ENCODE data around the gene FOXI1.

FOXI1 gene

DNA sequence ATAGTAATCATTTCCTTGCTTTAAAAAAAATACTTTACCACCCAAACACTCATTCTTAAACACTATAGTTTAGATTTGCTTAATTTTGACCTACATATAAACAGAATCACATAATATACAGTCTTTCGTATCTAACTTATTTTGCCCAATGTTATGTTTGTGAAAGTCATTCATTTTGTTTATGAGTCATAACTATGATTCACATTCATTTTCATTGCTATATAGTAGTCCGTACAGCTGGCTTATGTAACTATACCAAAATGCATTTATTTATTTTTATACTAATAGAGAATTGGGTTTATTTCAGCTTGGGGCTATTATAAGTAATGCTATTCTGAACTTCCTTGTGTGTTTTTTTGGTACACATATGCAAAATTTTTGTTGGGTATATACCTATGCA is 33.9 kb upstream of the FOXI1 start:
- H3K4me1 ChIP-seq (ENCODE audit: low read depth, poor library complexity, severe bottlenecking) = no peaks in the 10 kb centered on the region
- no peak overlapping the region for H3K4me3 ChIP-seq (IDR thresholded peaks at IDR 0.05; ENCODE audit: insufficient read depth, low read depth, low read length)
- no peak overlapping the region for H3K4me2 ChIP-seq
- TF ChIP-seq, protein P1, sequence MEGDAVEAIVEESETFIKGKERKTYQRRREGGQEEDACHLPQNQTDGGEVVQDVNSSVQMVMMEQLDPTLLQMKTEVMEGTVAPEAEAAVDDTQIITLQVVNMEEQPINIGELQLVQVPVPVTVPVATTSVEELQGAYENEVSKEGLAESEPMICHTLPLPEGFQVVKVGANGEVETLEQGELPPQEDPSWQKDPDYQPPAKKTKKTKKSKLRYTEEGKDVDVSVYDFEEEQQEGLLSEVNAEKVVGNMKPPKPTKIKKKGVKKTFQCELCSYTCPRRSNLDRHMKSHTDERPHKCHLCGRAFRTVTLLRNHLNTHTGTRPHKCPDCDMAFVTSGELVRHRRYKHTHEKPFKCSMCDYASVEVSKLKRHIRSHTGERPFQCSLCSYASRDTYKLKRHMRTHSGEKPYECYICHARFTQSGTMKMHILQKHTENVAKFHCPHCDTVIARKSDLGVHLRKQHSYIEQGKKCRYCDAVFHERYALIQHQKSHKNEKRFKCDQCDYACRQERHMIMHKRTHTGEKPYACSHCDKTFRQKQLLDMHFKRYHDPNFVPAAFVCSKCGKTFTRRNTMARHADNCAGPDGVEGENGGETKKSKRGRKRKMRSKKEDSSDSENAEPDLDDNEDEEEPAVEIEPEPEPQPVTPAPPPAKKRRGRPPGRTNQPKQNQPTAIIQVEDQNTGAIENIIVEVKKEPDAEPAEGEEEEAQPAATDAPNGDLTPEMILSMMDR (conservative IDR thresholded peaks at IDR 0.05; ENCODE audit: low read depth, low read length) = no peak
- H3K79me2 ChIP-seq (ENCODE audit: insufficient read depth, low read depth) = no peaks in the 10 kb centered on the region
- no peaks in the 10 kb centered on the region for H3K36me3 ChIP-seq (ENCODE audit: insufficient read depth)
- H2AFZ ChIP-seq (ENCODE audit: low read depth) = no peak overlapping the region
- no peaks in the 10 kb centered on the region for H3K27me3 ChIP-seq (ENCODE audit: insufficient read depth, low read depth)
- H4K20me1 ChIP-seq (ENCODE audit: insufficient read depth) = no peaks in the 10 kb centered on the region
- no peak overlapping the region for H3K9ac ChIP-seq
- H3K27ac ChIP-seq = no peak overlapping the region

DNA sequence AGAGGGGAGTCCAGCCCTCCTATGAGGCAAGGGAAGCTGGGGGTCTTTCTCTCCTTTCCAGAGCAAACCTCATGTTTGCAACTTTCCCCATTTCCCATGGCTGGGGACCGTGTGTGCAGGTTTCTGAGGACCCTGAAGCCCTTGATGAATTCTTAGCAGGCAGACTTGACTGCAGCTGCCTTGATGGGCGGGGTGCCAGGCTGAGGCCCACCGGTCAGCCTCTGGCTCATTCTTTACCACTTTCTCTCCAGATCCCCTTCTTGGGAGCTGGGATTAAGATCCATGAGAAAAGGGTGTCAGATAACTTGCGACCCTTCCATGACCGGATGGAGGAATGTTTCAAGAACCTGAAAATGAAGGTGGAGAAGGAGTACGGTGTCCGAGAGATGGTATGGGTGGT is 30.0 kb upstream of the FOXI1 start:
- Histone ChIP-seq H3K27ac (no peak overlapping the region), H3K4me1 (ENCODE audit: low read depth, poor library complexity, severe bottlenecking) (no peaks in the 10 kb centered on the region), H4K20me1 (ENCODE audit: insufficient read depth) (no peaks in the 10 kb centered on the region), H3K9ac (no peak overlapping the region), H3K4me2 (no peak overlapping the region), H3K79me2 (ENCODE audit: insufficient read depth, low read depth) (no peaks in the 10 kb centered on the region), H3K27me3 (ENCODE audit: insufficient read depth, low read depth) (no peaks in the 10 kb centered on the region), H3K4me3 (IDR thresholded peaks at IDR 0.05; ENCODE audit: insufficient read depth, low read depth, low read length) (no peak overlapping the region), H3K36me3 (ENCODE audit: insufficient read depth) (no peaks in the 10 kb centered on the region), H2AFZ (ENCODE audit: low read depth) (no peak overlapping the region)
- TF ChIP-seq, protein P1 (conservative IDR thresholded peaks at IDR 0.05; ENCODE audit: low read depth, low read length) = no peak

DNA sequence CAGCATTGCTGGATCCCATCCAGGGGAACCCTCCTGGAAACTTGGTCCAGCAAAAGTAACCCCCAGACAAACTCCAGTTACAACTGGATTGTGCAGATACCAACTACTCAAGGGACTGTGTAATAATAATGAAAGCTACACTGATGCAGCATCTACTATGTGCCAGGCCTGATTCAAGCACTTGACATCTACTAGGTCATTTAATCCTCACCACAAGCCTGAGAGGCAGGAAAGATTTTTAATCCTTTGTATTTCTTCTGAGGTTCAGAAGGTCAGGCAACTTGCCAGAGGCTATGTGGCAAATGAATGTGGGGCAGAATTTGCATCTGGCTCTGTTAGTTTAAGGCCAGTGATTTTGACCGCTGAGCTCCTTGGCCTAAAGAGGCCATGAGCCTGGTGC is 29.5 kb upstream of the FOXI1 start:
- Histone ChIP-seq H3K4me2 (no peak overlapping the region), H3K27ac (no peak overlapping the region), H3K36me3 (ENCODE audit: insufficient read depth) (no peaks in the 10 kb centered on the region), H3K79me2 (ENCODE audit: insufficient read depth, low read depth) (no peaks in the 10 kb centered on the region), H2AFZ (ENCODE audit: low read depth) (no peak overlapping the region), H3K4me1 (ENCODE audit: low read depth, poor library complexity, severe bottlenecking) (no peaks in the 10 kb centered on the region), H4K20me1 (ENCODE audit: insufficient read depth) (no peaks in the 10 kb centered on the region), H3K4me3 (IDR thresholded peaks at IDR 0.05; ENCODE audit: insufficient read depth, low read depth, low read length) (no peak overlapping the region), H3K27me3 (ENCODE audit: insufficient read depth, low read depth) (no peaks in the 10 kb centered on the region), H3K9ac (no peak overlapping the region)
- TF ChIP-seq, protein P1 (conservative IDR thresholded peaks at IDR 0.05; ENCODE audit: low read depth, low read length) = no peak

DNA sequence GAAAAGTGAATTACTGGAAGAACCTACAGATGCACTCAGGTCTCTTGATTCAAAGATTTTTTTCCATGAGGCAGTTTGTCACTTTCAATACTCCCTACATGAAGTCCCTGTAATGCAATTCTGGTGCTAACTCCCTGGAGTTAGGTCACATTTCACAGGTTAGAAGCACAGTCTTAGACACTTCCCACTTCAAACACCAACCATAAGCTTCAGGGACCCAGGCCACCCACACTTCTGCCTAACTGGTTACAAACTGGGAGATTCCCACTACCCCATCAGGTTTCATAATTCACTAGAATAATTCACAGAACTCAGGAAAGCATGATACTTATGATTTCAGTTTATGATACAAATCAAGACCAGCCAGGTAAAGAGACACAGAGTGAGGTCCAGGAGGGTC is 29.0 kb upstream of the FOXI1 start:
- TF ChIP-seq, protein P1 (conservative IDR thresholded peaks at IDR 0.05; ENCODE audit: low read depth, low read length) = no peak
- Histone ChIP-seq H3K27me3 (ENCODE audit: insufficient read depth, low read depth) (no peaks in the 10 kb centered on the region), H3K36me3 (ENCODE audit: insufficient read depth) (no peaks in the 10 kb centered on the region), H3K4me1 (ENCODE audit: low read depth, poor library complexity, severe bottlenecking) (no peaks in the 10 kb centered on the region), H4K20me1 (ENCODE audit: insufficient read depth) (no peaks in the 10 kb centered on the region), H3K9ac (no peak overlapping the region), H3K4me2 (no peak overlapping the region), H3K79me2 (ENCODE audit: insufficient read depth, low read depth) (no peaks in the 10 kb centered on the region), H3K27ac (no peak overlapping the region), H3K4me3 (IDR thresholded peaks at IDR 0.05; ENCODE audit: insufficient read depth, low read depth, low read length) (no peak overlapping the region), H2AFZ (ENCODE audit: low read depth) (no peak overlapping the region)

DNA sequence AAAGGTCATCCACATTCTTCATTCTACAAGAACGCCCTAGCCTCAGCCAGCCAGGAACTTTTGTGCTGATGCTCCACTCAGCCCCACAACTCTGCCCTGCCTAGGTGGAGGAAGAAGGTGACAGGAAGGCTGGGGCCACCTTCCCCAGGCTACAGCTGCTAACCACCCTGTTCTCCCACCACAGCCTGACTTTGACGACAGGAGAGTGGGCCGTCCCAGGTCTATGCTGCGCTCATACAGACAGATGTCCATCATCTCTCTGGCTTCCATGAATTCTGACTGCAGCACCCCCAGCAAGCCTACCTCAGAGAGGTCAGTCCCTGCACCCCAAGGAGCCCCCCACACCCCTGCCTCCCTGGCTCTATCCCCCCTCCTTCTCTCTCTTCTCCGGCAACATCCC is 28.2 kb upstream of the FOXI1 start:
- no peak overlapping the region for H3K4me3 ChIP-seq (IDR thresholded peaks at IDR 0.05; ENCODE audit: insufficient read depth, low read depth, low read length)
- no peak overlapping the region for H3K27ac ChIP-seq

More for the DNA sequence above, 28.2 kb upstream of the FOXI1 start:
- Histone ChIP-seq H3K4me2 (no peak overlapping the region), H4K20me1 (ENCODE audit: insufficient read depth) (no peaks in the 10 kb centered on the region), H3K4me1 (ENCODE audit: low read depth, poor library complexity, severe bottlenecking) (no peaks in the 10 kb centered on the region), H3K27me3 (ENCODE audit: insufficient read depth, low read depth) (no peaks in the 10 kb centered on the region), H3K79me2 (ENCODE audit: insufficient read depth, low read depth) (no peaks in the 10 kb centered on the region), H2AFZ (ENCODE audit: low read depth) (no peak overlapping the region), H3K36me3 (ENCODE audit: insufficient read depth) (no peaks in the 10 kb centered on the region), H3K9ac (no peak overlapping the region)
- TF ChIP-seq, protein P1 (conservative IDR thresholded peaks at IDR 0.05; ENCODE audit: low read depth, low read length) = no peak

Measured in KMS-11 (cell line).